ENCODE results near the gene MTFP1.

MTFP1 gene

GRCh38 chr22:30404307-30404706 is 21.3 kb upstream of the MTFP1 start:
- TF ChIP-seq ZNF274 (IDR thresholded peaks at IDR 0.05; ENCODE audit: low read depth, low read length) = no peak
- TF ChIP-seq YY1 (IDR thresholded peaks at IDR 0.05; ENCODE audit: insufficient read depth, insufficient read length) = no peak
- no peak for TF ChIP-seq SUZ12 (IDR thresholded peaks at IDR 0.05; ENCODE audit: extremely low read depth, insufficient read depth, insufficient read length)
- Histone ChIP-seq H3K4me1 (ENCODE audit: insufficient read depth, insufficient read length) (peaks cover 3% of the 10 kb centered on the region), H3K4me3 (ENCODE audit: insufficient read length, low read depth) (no peak overlapping the region), H3K9ac (ENCODE audit: insufficient read length, low read depth) (no peak overlapping the region), H3K9me3 (ENCODE audit: insufficient read depth, low read length) (no peaks in the 10 kb centered on the region), H3K36me3 (ENCODE audit: insufficient read depth, insufficient read length, low read length) (peaks cover 5% of the 10 kb centered on the region), H3K27me3 (ENCODE audit: insufficient read depth, insufficient read length) (no peaks in the 10 kb centered on the region)
- DNase-seq (ENCODE audit: low read depth, low spot score) = no peak

- Histone ChIP-seq H3K27me3 (ENCODE audit: insufficient read depth, insufficient read length) (no peaks in the 10 kb centered on the region), H3K36me3 (ENCODE audit: insufficient read depth, insufficient read length, low read length) (peaks cover 12% of the 10 kb centered on the region), H3K9me3 (ENCODE audit: insufficient read depth, low read length) (no peaks in the 10 kb centered on the region), H3K9ac (ENCODE audit: insufficient read length, low read depth) (no peak overlapping the region), H3K4me1 (ENCODE audit: insufficient read depth, insufficient read length) (peaks cover 3% of the 10 kb centered on the region), H3K4me3 (ENCODE audit: insufficient read length, low read depth) (no peak overlapping the region)
- TF ChIP-seq ZNF274 (IDR thresholded peaks at IDR 0.05; ENCODE audit: low read depth, low read length) (no peak), SUZ12 (IDR thresholded peaks at IDR 0.05; ENCODE audit: extremely low read depth, insufficient read depth, insufficient read length) (no peak), YY1 (IDR thresholded peaks at IDR 0.05; ENCODE audit: insufficient read depth, insufficient read length) (no peak)
- no peak for DNase-seq (ENCODE audit: low read depth, low spot score)
Observed at GRCh38 chr22:30405731-30406130, 19.8 kb upstream of the MTFP1 start.

GRCh38 chr22:30406400-30406799 is 19.2 kb upstream of the MTFP1 start:
- H3K4me3 ChIP-seq (ENCODE audit: insufficient read length, low read depth) = no peak overlapping the region
- H3K9ac ChIP-seq (ENCODE audit: insufficient read length, low read depth) = no peak overlapping the region
- DNase-seq (ENCODE audit: low read depth, low spot score) = no peak
- H3K4me1 ChIP-seq (ENCODE audit: insufficient read depth, insufficient read length) = peaks cover 3% of the 10 kb centered on the region
- no peaks in the 10 kb centered on the region for H3K9me3 ChIP-seq (ENCODE audit: insufficient read depth, low read length)
- H3K27me3 ChIP-seq (ENCODE audit: insufficient read depth, insufficient read length) = no peaks in the 10 kb centered on the region
- TF ChIP-seq SUZ12 (IDR thresholded peaks at IDR 0.05; ENCODE audit: extremely low read depth, insufficient read depth, insufficient read length) = no peak
- no peak for TF ChIP-seq YY1 (IDR thresholded peaks at IDR 0.05; ENCODE audit: insufficient read depth, insufficient read length)
- no peak for TF ChIP-seq ZNF274 (IDR thresholded peaks at IDR 0.05; ENCODE audit: low read depth, low read length)
- peaks cover 12% of the 10 kb centered on the region for H3K36me3 ChIP-seq (ENCODE audit: insufficient read depth, insufficient read length, low read length)

GRCh38 chr22:30408388-30409102 is 17.0 kb upstream of the MTFP1 start:
- Histone ChIP-seq H3K36me3 (ENCODE audit: insufficient read depth, insufficient read length, low read length) (peaks cover 12% of the 10 kb centered on the region), H3K4me1 (ENCODE audit: insufficient read depth, insufficient read length) (no peaks in the 10 kb centered on the region), H3K27me3 (ENCODE audit: insufficient read depth, insufficient read length) (no peaks in the 10 kb centered on the region), H3K9me3 (ENCODE audit: insufficient read depth, low read length) (no peaks in the 10 kb centered on the region), H3K9ac (ENCODE audit: insufficient read length, low read depth) (no peak overlapping the region), H3K4me3 (ENCODE audit: insufficient read length, low read depth) (no peak overlapping the region)
- no peak for DNase-seq (ENCODE audit: low read depth, low spot score)
- TF ChIP-seq YY1 (IDR thresholded peaks at IDR 0.05; ENCODE audit: insufficient read depth, insufficient read length) (no peak), SUZ12 (IDR thresholded peaks at IDR 0.05; ENCODE audit: extremely low read depth, insufficient read depth, insufficient read length) (no peak), ZNF274 (IDR thresholded peaks at IDR 0.05; ENCODE audit: low read depth, low read length) (no peak)

- no peak for DNase-seq (ENCODE audit: low read depth, low spot score)
- H3K4me1 ChIP-seq (ENCODE audit: insufficient read depth, insufficient read length) = peaks cover 2% of the 10 kb centered on the region
- peaks cover 26% of the 10 kb centered on the region for H3K36me3 ChIP-seq (ENCODE audit: insufficient read depth, insufficient read length, low read length)
- H3K9me3 ChIP-seq (ENCODE audit: insufficient read depth, low read length) = no peaks in the 10 kb centered on the region
- TF ChIP-seq YY1 (IDR thresholded peaks at IDR 0.05; ENCODE audit: insufficient read depth, insufficient read length) (no peak), SUZ12 (IDR thresholded peaks at IDR 0.05; ENCODE audit: extremely low read depth, insufficient read depth, insufficient read length) (no peak), ZNF274 (IDR thresholded peaks at IDR 0.05; ENCODE audit: low read depth, low read length) (no peak)
- H3K9ac ChIP-seq (ENCODE audit: insufficient read length, low read depth) = no peak overlapping the region
- no peak overlapping the region for H3K4me3 ChIP-seq (ENCODE audit: insufficient read length, low read depth)
- no peaks in the 10 kb centered on the region for H3K27me3 ChIP-seq (ENCODE audit: insufficient read depth, insufficient read length)
Observed at GRCh38 chr22:30411780-30412179, 13.8 kb upstream of the MTFP1 start.

- no peak overlapping the region for H3K9ac ChIP-seq (ENCODE audit: insufficient read length, low read depth)
- H3K4me3 ChIP-seq (ENCODE audit: insufficient read length, low read depth) = no peak overlapping the region
- peaks cover 2% of the 10 kb centered on the region for H3K4me1 ChIP-seq (ENCODE audit: insufficient read depth, insufficient read length)
- no peak for TF ChIP-seq SUZ12 (IDR thresholded peaks at IDR 0.05; ENCODE audit: extremely low read depth, insufficient read depth, insufficient read length)
- TF ChIP-seq ZNF274 (IDR thresholded peaks at IDR 0.05; ENCODE audit: low read depth, low read length) = no peak
- no peak for TF ChIP-seq YY1 (IDR thresholded peaks at IDR 0.05; ENCODE audit: insufficient read depth, insufficient read length)
- peaks cover 33% of the 10 kb centered on the region for H3K36me3 ChIP-seq (ENCODE audit: insufficient read depth, insufficient read length, low read length)
- H3K27me3 ChIP-seq (ENCODE audit: insufficient read depth, insufficient read length) = no peaks in the 10 kb centered on the region
- no peak for DNase-seq (ENCODE audit: low read depth, low spot score)
- H3K9me3 ChIP-seq (ENCODE audit: insufficient read depth, low read length) = no peaks in the 10 kb centered on the region
Observed at GRCh38 chr22:30413001-30413400, 12.6 kb upstream of the MTFP1 start.

GRCh38 chr22:30413745-30414524 is 11.6 kb upstream of the MTFP1 start:
- no peak overlapping the region for H3K9ac ChIP-seq (ENCODE audit: insufficient read length, low read depth)
- no peak overlapping the region for H3K4me3 ChIP-seq (ENCODE audit: insufficient read length, low read depth)
- H3K4me1 ChIP-seq (ENCODE audit: insufficient read depth, insufficient read length) = peaks cover 2% of the 10 kb centered on the region
- DNase-seq (ENCODE audit: low read depth, low spot score) = no peak
- H3K27me3 ChIP-seq (ENCODE audit: insufficient read depth, insufficient read length) = no peaks in the 10 kb centered on the region
- no peaks in the 10 kb centered on the region for H3K9me3 ChIP-seq (ENCODE audit: insufficient read depth, low read length)
- TF ChIP-seq ZNF274 (IDR thresholded peaks at IDR 0.05; ENCODE audit: low read depth, low read length) = no peak
- TF ChIP-seq SUZ12 (IDR thresholded peaks at IDR 0.05; ENCODE audit: extremely low read depth, insufficient read depth, insufficient read length) = no peak
- TF ChIP-seq YY1 (IDR thresholded peaks at IDR 0.05; ENCODE audit: insufficient read depth, insufficient read length) = no peak
- peaks cover 42% of the 10 kb centered on the region for H3K36me3 ChIP-seq (ENCODE audit: insufficient read depth, insufficient read length, low read length)
